ENCODE results near the gene ZGPAT. TPM values are rescaled to one million over a fixed set of nuclear protein-coding genes. Genes with fewer than 3 reads are reported as not detected.
A peak's percentile ranks its signal among the peaks of the same experiment; 100 is the strongest.

The ZGPAT gene
- total RNA-seq, 1 experiment from 2014 or later: 27.6 TPM

DNA sequence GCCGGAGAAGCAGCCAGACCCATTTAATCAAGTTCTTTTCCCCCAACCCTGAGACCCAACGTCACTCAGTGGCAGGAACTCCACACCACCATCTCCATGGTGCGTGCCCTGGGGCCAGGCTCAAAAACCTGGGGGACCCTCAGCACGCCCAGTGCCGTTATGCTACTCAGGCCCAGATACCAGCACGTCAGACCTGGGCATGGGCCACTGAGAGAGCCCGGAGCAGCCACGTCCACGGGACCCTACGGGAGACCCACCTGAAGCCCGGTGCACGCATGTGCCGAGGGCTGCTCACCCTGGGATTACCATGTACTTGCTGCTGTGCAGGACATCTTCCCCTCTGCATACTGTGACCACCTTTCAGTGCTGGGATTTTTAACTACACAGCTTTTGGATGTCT is 45.5 kb downstream of the ZGPAT start:
- H3T11ph ChIP-seq (ENCODE audit: low read length): no peak overlapping the region
- Mint-ChIP-seq H3K27ac (peak overlapping the region in 1 of 3 experiments; percentile 40; a peak in 1 of 7 replicates), H3K36me3 (ENCODE audit: insufficient read depth in 1 of 3, low read depth in 3 of 3) (peaks cover 0 to 5% (median 0%) of the 10 kb centered on the region in 3 experiments; a peak in 3 of 7 replicates), H3K4me3 (no peak overlapping the region), H3K4me1 (peaks cover 14 to 22% of the 10 kb centered on the region in 2 experiments), H3K27me3 (ENCODE audit: low read depth) (no peaks in the 10 kb centered on the region), H3K9me3 (no peaks in the 10 kb centered on the region)
- H3K4ac ChIP-seq (ENCODE audit: low read depth, low read length): no peak overlapping the region
- no peaks in the 10 kb centered on the region for H3K79me2 ChIP-seq (ENCODE audit: insufficient read depth, low read length)
- no peak overlapping the region for H2BK20ac ChIP-seq (ENCODE audit: low read depth, low read length, poor library complexity, severe bottlenecking)
- H3K27ac ChIP-seq (ENCODE audit: insufficient read length, low read depth, low read length): no peak overlapping the region
- no peak overlapping the region for H3K18ac ChIP-seq (ENCODE audit: insufficient read length, low read depth, low read length)
- H3K27me3 ChIP-seq (ENCODE audit: insufficient read depth, low read length): no peaks in the 10 kb centered on the region
- H2BK15ac ChIP-seq (ENCODE audit: low read depth, low read length): no peak overlapping the region
- H4K20me1 ChIP-seq (ENCODE audit: control insufficient read depth, insufficient read depth, insufficient read length): no peaks in the 10 kb centered on the region
- no peak overlapping the region for H3K9ac ChIP-seq (ENCODE audit: extremely low read depth, insufficient read length, low read length)
- TF ChIP-seq, protein P1, sequence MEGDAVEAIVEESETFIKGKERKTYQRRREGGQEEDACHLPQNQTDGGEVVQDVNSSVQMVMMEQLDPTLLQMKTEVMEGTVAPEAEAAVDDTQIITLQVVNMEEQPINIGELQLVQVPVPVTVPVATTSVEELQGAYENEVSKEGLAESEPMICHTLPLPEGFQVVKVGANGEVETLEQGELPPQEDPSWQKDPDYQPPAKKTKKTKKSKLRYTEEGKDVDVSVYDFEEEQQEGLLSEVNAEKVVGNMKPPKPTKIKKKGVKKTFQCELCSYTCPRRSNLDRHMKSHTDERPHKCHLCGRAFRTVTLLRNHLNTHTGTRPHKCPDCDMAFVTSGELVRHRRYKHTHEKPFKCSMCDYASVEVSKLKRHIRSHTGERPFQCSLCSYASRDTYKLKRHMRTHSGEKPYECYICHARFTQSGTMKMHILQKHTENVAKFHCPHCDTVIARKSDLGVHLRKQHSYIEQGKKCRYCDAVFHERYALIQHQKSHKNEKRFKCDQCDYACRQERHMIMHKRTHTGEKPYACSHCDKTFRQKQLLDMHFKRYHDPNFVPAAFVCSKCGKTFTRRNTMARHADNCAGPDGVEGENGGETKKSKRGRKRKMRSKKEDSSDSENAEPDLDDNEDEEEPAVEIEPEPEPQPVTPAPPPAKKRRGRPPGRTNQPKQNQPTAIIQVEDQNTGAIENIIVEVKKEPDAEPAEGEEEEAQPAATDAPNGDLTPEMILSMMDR (conservative IDR thresholded peaks at IDR 0.05): no peak
- WGBS (ENCODE audit: extremely low coverage, insufficient read length, low lambda C conversion rate): no CpG with 5 or more reads among the region's 13 CpGs
- no peaks in the 10 kb centered on the region for H3K9me3 ChIP-seq (ENCODE audit: control insufficient read depth, low read depth, low read length)
- H3K14ac ChIP-seq (ENCODE audit: insufficient read depth, low read length): no peak overlapping the region
- DNase-seq: peak; percentile 27
- H4K91ac ChIP-seq (ENCODE audit: insufficient read length, low read depth, low read length): no peak overlapping the region
- no peak overlapping the region for H2AK5ac ChIP-seq (ENCODE audit: insufficient read length, low read length)
- no peak overlapping the region for H2BK120ac ChIP-seq (ENCODE audit: low read depth, low read length, poor library complexity, severe bottlenecking)
- no peaks in the 10 kb centered on the region for H3K23me2 ChIP-seq (ENCODE audit: insufficient read length, low read depth, low read length, poor library complexity, severe bottlenecking)
- H3K23ac ChIP-seq (ENCODE audit: insufficient read length, low read depth, low read length): no peak overlapping the region
- no peaks in the 10 kb centered on the region for H3K79me1 ChIP-seq (ENCODE audit: insufficient read depth, low read depth, low read length, poor library complexity, severe bottlenecking)
- no peak overlapping the region for H4K8ac ChIP-seq (replicated peaks; ENCODE audit: insufficient read length, low read depth, low read length)
- no peak overlapping the region for H4K5ac ChIP-seq (ENCODE audit: insufficient read length, low read depth, low read length)
- H3K4me1 ChIP-seq (ENCODE audit: insufficient read depth, low read length): no peaks in the 10 kb centered on the region; the same call in 1 of the 2 replicates
- no peak overlapping the region for H2BK5ac ChIP-seq (ENCODE audit: insufficient read length, low read length)
- H3K56ac ChIP-seq (ENCODE audit: insufficient read length, low read depth, low read length): no peak overlapping the region
- no peak overlapping the region for H3K4me2 ChIP-seq (ENCODE audit: insufficient read depth, insufficient read length, low read length)
- no peak overlapping the region for H2AFZ ChIP-seq (ENCODE audit: low read length)
- H2BK12ac ChIP-seq (ENCODE audit: insufficient read length, low read depth, low read length): no peak overlapping the region

All from H9 (cell line).